ENCODE measurements around the gene OR10K2. TPM values are rescaled to one million over a fixed set of nuclear protein-coding genes. Genes with fewer than 3 reads are reported as not detected.
"Not testable (repeated sequence)": the region's sequence is repeated elsewhere in the genome, so short reads cannot be mapped to it uniquely, and the experiment has no call there.

The OR10K2 gene
- not detected for polyA plus RNA-seq (ENCODE audit: insufficient read length in 3 of 3)
- long read RNA-seq, donor 1 = 0 reads
- long read RNA-seq, donor 2 = 0 reads
- long read RNA-seq, donor 3 = 0 reads
- long read RNA-seq, donor 4 = 0 reads
- long read RNA-seq, donor 5 = 0 reads
- long read RNA-seq, donor 6 = 0 reads
- long read RNA-seq, donor 7 = 0 reads
- long read RNA-seq, donor 8 = 0 reads
- long read RNA-seq, donor 9 = 0 reads
- long read RNA-seq, donor 10 = 0 reads
- long read RNA-seq, donor 11 = 0 reads
- long read RNA-seq, donor 12 = 0 reads
- long read RNA-seq, donor 13 = 0 reads
- long read RNA-seq, donor 14 = 0 reads
- long read RNA-seq, donor 15, partial matches to known transcripts = 0 of 1 reads
- long read RNA-seq, donor 15, other reads (novel, unspliced or antisense) = 0 of 1 reads
- long read RNA-seq, donor 16 = 0 reads

- DNase-seq (ENCODE audit: extremely low read depth in 1 of 11, low read depth in 9 of 11, low spot score in 4 of 11) = no peak
Measured at GRCh38 chr1:158426137-158426536, at the start of gene OR10K2. Gene OR10K2 (minus strand): TSS chr1:158426237. CDS start chr1:158420866, 5,371 bp downstream.

DNA sequence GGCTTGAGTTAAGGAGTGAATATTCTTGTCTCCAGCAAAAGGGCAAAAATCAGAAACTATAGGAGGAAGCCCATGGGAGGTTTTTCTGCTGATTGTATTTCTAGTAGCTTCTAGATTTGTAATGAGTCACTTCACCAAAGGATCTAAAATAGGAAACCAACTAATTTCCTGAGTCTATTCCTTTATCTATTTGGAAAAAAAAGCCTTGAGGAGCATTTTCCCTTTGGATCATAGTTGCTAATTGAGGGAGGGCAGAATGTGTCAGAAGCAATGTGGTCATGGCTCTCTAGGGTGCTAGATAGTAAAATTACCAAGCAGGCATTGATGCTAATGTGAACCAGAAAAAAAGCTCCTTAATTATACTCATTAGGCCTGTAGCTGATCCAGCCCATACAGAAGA lies 45.9 kb upstream of the OR10K2 start, which contains the start of gene OR10R2:
OR10R2 (plus strand) TSS at position 301 of the 400 bp plus-strand sequence. CDS start 106 bp downstream, outside the sequence.
- DNase-seq (ENCODE audit: extremely low read depth in 1 of 11, low read depth in 9 of 11, low spot score in 4 of 11) = no peak

- no peak for DNase-seq (ENCODE audit: extremely low read depth in 1 of 11, low read depth in 9 of 11, low spot score in 4 of 11)
Measured at GRCh38 chr1:158461534-158461933, 35.5 kb upstream of the OR10K2 start, which contains the start of gene OR10K1. Gene OR10K1 (plus strand): TSS chr1:158461834. CDS start chr1:158465562, 3,728 bp downstream.

DNA sequence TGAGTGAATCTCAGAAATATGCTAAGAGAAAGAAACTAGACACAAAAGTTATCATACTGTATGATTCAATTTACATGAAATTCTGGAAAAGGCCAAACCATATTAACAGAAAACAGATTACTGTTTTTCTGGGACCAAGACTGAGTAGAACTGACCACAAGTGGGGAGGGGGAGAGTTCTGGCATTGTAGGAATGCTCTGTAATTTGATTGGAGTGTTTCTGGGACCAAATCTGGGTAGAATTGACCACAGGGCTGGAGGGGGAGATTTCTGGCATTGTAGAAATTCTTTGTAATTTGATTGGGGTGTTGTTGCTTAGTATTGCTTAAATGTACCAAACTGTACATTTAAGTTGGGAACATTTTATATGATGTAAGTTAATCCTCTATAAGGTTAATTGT lies 32.2 kb upstream of the OR10K2 start:
- no peak for DNase-seq (ENCODE audit: extremely low read depth in 1 of 11, low read depth in 9 of 11, low spot score in 4 of 11)

DNA sequence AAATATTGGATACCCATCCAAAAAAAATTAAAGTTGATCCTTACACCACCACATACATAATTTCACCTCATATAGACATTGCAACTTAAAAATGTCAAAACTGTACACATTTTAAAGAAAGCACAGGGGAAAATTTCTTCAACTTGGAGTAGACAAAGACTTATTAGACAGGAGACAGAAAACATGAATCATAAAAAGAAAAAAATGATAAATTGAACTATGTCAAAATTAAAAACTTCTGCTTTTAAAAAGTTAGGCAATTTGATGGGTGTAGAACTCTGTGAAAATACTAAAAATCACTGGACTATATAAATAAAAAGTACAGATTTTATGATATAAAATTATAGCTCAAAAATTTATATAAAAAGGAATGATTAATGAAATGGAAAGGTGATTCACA lies 31.2 kb upstream of the OR10K2 start:
- DNase-seq (ENCODE audit: extremely low read depth in 1 of 11, low read depth in 9 of 11, low spot score in 4 of 11) = no peak

- DNase-seq (ENCODE audit: extremely low read depth in 1 of 11, low read depth in 9 of 11, low spot score in 4 of 11) = no peak
Measured at GRCh38 chr1:158454537-158454936, 28.5 kb upstream of the OR10K2 start.

- DNase-seq (ENCODE audit: extremely low read depth in 1 of 11, low read depth in 9 of 11, low spot score in 4 of 11) = no peak
Measured at GRCh38 chr1:158445376-158445775, 19.3 kb upstream of the OR10K2 start.

DNA sequence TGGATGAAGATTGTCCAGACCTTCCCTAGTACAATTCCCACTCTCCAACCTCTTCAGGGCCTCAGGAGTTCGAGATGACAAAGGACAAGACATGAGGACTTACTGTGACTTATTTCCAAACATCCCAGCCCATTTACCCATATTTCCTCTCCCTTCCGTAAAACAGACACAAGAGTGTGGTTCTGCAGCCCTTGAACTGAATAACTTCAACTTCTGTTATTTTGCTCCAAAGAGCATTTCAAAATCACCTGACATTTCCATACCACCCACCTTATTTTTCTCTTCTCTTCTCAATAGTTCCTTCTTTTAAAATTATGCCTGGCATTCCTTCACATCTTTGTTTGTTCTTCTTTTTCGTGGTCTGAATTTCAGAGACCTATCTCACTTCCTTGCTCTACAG lies 8.7 kb upstream of the OR10K2 start:
- DNase-seq (ENCODE audit: extremely low read depth in 1 of 11, low read depth in 9 of 11, low spot score in 4 of 11) = no peak

GRCh38 chr1:158430163-158430562 lies 4.1 kb upstream of the OR10K2 start:
- DNase-seq (ENCODE audit: extremely low read depth in 1 of 11, low read depth in 9 of 11, low spot score in 4 of 11) = not testable (repeated sequence)

- DNase-seq (ENCODE audit: extremely low read depth in 1 of 11, low read depth in 9 of 11, low spot score in 4 of 11) = no peak
Measured at GRCh38 chr1:158425027-158425426, 1.0 kb downstream of the OR10K2 start.

- no peak for DNase-seq (ENCODE audit: extremely low read depth in 1 of 11, low read depth in 9 of 11, low spot score in 4 of 11)
Measured at GRCh38 chr1:158422212-158422611, 3.8 kb downstream of the OR10K2 start.

GRCh38 chr1:158417586-158417985 lies 8.5 kb downstream of the OR10K2 start:
- DNase-seq (ENCODE audit: extremely low read depth in 1 of 11, low read depth in 9 of 11, low spot score in 4 of 11) = no peak

GRCh38 chr1:158414651-158415345 lies 11.2 kb downstream of the OR10K2 start:
- no peak for DNase-seq (ENCODE audit: extremely low read depth in 1 of 11, low read depth in 9 of 11, low spot score in 4 of 11)

GRCh38 chr1:158407092-158407491 lies 18.9 kb downstream of the OR10K2 start:
- no peak for DNase-seq (ENCODE audit: extremely low read depth in 1 of 11, low read depth in 9 of 11, low spot score in 4 of 11)

- DNase-seq (ENCODE audit: extremely low read depth in 1 of 11, low read depth in 9 of 11, low spot score in 4 of 11) = no peak
Measured at GRCh38 chr1:158400871-158401270, 25.2 kb downstream of the OR10K2 start.

GRCh38 chr1:158398818-158399514 lies 27.1 kb downstream of the OR10K2 start, which contains the start of gene OR10T2:
Gene OR10T2 (minus strand): TSS chr1:158399466. CDS start chr1:158399466, 0 bp downstream.
- no peak for DNase-seq (ENCODE audit: extremely low read depth in 1 of 11, low read depth in 9 of 11, low spot score in 4 of 11)

DNA sequence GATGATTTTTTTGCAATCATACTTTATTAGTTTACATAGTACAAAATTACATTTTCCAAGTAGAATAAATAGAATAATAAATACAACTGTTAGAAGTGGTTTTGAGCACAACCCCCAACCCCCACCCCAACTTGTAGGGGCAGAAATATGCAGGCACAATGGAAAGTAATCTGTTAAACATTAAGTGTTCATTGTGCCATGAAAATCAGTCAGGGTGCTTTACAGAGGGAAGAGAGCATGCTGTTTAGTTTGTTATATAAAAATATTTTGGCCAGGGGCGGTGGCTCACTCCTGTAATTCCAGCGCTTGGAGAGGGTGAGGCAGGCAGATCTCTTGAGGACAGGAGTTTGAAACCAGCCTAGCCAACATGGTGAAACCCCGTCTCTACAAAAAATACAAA lies 29.4 kb downstream of the OR10K2 start:
- DNase-seq (ENCODE audit: extremely low read depth in 1 of 11, low read depth in 9 of 11, low spot score in 4 of 11) = peak in 3 of 11 donors; percentile 0 to 7 (median 6)

DNA sequence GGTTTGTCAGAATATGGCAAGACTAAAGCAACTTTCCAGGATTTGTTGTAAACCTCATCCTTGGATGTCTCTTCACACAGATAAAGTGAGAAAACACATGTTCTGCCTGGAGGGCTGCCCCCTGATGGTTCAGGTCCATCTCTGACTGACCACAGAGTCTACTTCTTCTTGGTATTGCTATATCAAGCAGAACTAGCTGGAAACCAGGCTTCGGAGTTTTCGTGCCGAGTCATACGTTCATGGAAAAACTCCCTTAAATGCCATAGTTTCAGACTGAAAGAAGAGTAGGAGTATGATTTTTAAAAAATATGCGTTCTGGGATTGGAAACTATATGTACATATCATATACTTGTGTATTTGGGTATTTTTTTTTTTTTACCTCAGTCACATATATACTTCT lies 32.6 kb downstream of the OR10K2 start:
- DNase-seq (ENCODE audit: extremely low read depth in 1 of 11, low read depth in 9 of 11, low spot score in 4 of 11) = no peak

GRCh38 chr1:158391099-158391498 lies 34.9 kb downstream of the OR10K2 start:
- DNase-seq (ENCODE audit: extremely low read depth in 1 of 11, low read depth in 9 of 11, low spot score in 4 of 11) = no peak

- DNase-seq (ENCODE audit: extremely low read depth in 1 of 11, low read depth in 9 of 11, low spot score in 4 of 11) = no peak
Measured at GRCh38 chr1:158390331-158390730, 35.7 kb downstream of the OR10K2 start.
